Measurements from ENCODE around the gene POU3F3.

GRCh38 chr2:104883357-104883756 lies 29.4 kb downstream of the POU3F3 start:
- TF ChIP-seq, protein P1, sequence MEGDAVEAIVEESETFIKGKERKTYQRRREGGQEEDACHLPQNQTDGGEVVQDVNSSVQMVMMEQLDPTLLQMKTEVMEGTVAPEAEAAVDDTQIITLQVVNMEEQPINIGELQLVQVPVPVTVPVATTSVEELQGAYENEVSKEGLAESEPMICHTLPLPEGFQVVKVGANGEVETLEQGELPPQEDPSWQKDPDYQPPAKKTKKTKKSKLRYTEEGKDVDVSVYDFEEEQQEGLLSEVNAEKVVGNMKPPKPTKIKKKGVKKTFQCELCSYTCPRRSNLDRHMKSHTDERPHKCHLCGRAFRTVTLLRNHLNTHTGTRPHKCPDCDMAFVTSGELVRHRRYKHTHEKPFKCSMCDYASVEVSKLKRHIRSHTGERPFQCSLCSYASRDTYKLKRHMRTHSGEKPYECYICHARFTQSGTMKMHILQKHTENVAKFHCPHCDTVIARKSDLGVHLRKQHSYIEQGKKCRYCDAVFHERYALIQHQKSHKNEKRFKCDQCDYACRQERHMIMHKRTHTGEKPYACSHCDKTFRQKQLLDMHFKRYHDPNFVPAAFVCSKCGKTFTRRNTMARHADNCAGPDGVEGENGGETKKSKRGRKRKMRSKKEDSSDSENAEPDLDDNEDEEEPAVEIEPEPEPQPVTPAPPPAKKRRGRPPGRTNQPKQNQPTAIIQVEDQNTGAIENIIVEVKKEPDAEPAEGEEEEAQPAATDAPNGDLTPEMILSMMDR (conservative IDR thresholded peaks at IDR 0.05 in 1 of 2, IDR thresholded peaks at IDR 0.05 in 1 of 2; ENCODE audit: extremely low read depth in 1 of 2, insufficient read depth in 1 of 2, low read depth in 1 of 2, low read length in 2 of 2), result no peak
- TF ChIP-seq EZH2 (IDR thresholded peaks at IDR 0.05; ENCODE audit: borderline replicate concordance, low read length), result no peak

Data from mammary epithelial cell (primary cell).